ENCODE measurements around the gene FYN. TPM values are rescaled to one million over a fixed set of nuclear protein-coding genes. Genes with fewer than 3 reads are reported as not detected.

Gene FYN
- total RNA-seq, 1 experiment from 2014 or later = 18.5 TPM

Other genes with a start within 250 kb of the FYN start
- gene CCN6, start 180.7 kb upstream of the FYN start, total RNA-seq (2021; ENCODE audit: unreplicated experiment) = not detected
- 42.5 TPM for gene TUBE1, start 214.0 kb upstream of the FYN start, total RNA-seq (2021; ENCODE audit: unreplicated experiment)
- gene FAM229B, start 214.1 kb upstream of the FYN start, total RNA-seq (2021; ENCODE audit: unreplicated experiment) = 11.4 TPM